Left ventricle myocardium inferior (tissue), 1 donor: ENCODE measurements around the gene NOL4L. TPM values are rescaled to one million over a fixed set of nuclear protein-coding genes. Genes with fewer than 3 reads are reported as not detected.
A peak's percentile ranks its signal among the peaks of the same experiment; 100 is the strongest.

Experiments
- DNase-seq: peaks from one replicate; pipeline ENCODE4 v3.0.0-alpha.2; 2020
- H3K27ac ChIP-seq: fragments of 200-600 bp; replicated peaks from 2 replicates; pipeline ENCODE4 v1.8.0; 2021
- H3K27me3 ChIP-seq: fragments of 200-600 bp; 2 replicates; pipeline ENCODE4 v1.8.0; 2021; ENCODE audit warnings: low read depth
- H3K36me3 ChIP-seq: fragments of 200-600 bp; 2 replicates; pipeline ENCODE4 v1.8.0; 2021
- H3K4me1 ChIP-seq: fragments of 200-600 bp; 2 replicates; pipeline ENCODE4 v1.8.0; 2021
- H3K4me3 ChIP-seq: fragments of 200-600 bp; 2 replicates; pipeline ENCODE4 v1.8.0; 2021; ENCODE audit warnings: mild to moderate bottlenecking, moderate library complexity
- H3K9me3 ChIP-seq: fragments of 200-600 bp; replicated peaks from 2 replicates; pipeline ENCODE4 v1.8.0; 2021
- intact Hi-C: fragments of 100-400 bp; cut with micrococcal nuclease; formaldehyde crosslinking; loops from one replicate; pipeline ENCODE4 v1.11.0; 2022
- total RNA-seq: library from RNA; stranded (reverse); fragmentation: NEBNext Ultra II Directional; extraction: Animal tissue kit (Norgen Biotek cat#: 25700); gene quantifications from one replicate; pipeline ENCODE4 v1.2.1, GENCODE V29; 2021
- TF ChIP-seq, protein P1 (sequence below): fragments of 200-600 bp; IDR thresholded peaks from 2 replicates; pipeline ENCODE4 v1.8.0; 2021; ENCODE audit warnings: antibody characterized with exemption, mild to moderate bottlenecking, borderline replicate concordance
- donor health status: DM: no; HTN: yes; CAD: no; lungs with severe emphysema.

The NOL4L gene
- total RNA-seq, 1 donor from 2014 or later: 5.6 TPM

DNA sequence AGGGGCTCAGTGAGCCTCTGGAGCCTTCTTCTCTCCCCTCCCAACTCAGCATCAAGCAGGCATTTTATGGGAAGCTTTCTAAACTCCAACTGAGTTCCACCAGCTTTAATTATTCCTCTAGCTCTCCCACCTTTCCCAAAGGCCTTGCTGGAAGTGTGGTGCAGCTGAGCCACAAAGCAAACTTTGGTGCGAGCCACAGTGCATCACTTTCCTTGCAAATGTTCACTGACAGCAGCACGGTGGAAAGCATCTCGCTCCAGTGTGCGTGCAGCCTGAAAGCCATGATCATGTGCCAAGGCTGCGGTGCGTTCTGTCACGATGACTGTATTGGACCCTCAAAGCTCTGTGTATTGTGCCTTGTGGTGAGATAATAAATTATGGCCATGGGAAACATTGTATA, 148.2 kb downstream of the NOL4L start:
- H3K36me3 ChIP-seq: peaks cover 81% of the 10 kb centered on the region

DNA sequence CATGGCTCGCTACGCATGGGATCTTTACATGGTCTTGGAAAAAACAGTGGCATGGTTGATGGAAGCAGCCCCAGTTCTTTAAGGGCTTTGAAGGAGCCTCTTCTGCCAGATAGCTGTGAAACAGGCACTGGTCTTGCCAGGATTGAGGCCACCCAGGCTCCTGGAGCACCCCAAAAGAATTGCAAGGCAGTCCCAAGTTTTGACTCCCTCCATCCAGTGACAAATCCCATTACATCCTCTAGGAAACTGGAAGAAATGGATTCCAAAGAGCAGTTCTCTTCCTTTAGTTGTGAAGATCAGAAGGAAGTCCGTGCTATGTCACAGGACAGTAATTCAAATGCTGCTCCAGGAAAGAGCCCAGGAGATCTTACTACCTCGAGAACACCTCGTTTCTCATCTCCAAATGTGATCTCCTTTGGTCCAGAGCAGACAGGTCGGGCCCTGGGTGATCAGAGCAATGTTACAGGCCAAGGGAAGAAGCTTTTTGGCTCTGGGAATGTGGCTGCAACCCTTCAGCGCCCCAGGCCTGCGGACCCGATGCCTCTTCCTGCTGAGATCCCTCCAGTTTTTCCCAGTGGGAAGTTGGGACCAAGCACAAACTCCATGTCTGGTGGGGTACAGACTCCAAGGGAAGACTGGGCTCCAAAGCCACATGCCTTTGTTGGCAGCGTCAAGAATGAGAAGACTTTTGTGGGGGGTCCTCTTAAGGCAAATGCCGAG, 148.8 kb downstream of the NOL4L start:
- intact Hi-C loops: no loop called here
- TF ChIP-seq, protein P1, sequence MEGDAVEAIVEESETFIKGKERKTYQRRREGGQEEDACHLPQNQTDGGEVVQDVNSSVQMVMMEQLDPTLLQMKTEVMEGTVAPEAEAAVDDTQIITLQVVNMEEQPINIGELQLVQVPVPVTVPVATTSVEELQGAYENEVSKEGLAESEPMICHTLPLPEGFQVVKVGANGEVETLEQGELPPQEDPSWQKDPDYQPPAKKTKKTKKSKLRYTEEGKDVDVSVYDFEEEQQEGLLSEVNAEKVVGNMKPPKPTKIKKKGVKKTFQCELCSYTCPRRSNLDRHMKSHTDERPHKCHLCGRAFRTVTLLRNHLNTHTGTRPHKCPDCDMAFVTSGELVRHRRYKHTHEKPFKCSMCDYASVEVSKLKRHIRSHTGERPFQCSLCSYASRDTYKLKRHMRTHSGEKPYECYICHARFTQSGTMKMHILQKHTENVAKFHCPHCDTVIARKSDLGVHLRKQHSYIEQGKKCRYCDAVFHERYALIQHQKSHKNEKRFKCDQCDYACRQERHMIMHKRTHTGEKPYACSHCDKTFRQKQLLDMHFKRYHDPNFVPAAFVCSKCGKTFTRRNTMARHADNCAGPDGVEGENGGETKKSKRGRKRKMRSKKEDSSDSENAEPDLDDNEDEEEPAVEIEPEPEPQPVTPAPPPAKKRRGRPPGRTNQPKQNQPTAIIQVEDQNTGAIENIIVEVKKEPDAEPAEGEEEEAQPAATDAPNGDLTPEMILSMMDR: no peak
- Histone ChIP-seq H3K4me1 (peaks cover 32% of the 10 kb centered on the region), H3K9me3 (no peaks in the 10 kb centered on the region), H3K4me3 (no peak overlapping the region), H3K36me3 (peaks cover 81% of the 10 kb centered on the region), H3K27ac (no peak overlapping the region), H3K27me3 (no peaks in the 10 kb centered on the region)
- no peak for DNase-seq

More for the DNA sequence above, 148.2 kb downstream of the NOL4L start:
- intact Hi-C loops: no loop called here
- H3K27me3 ChIP-seq: no peaks in the 10 kb centered on the region
- H3K4me1 ChIP-seq: peaks cover 25% of the 10 kb centered on the region
- no peak overlapping the region for H3K4me3 ChIP-seq
- H3K9me3 ChIP-seq: no peaks in the 10 kb centered on the region
- DNase-seq: no peak
- TF ChIP-seq, protein P1: no peak
- no peak overlapping the region for H3K27ac ChIP-seq

DNA sequence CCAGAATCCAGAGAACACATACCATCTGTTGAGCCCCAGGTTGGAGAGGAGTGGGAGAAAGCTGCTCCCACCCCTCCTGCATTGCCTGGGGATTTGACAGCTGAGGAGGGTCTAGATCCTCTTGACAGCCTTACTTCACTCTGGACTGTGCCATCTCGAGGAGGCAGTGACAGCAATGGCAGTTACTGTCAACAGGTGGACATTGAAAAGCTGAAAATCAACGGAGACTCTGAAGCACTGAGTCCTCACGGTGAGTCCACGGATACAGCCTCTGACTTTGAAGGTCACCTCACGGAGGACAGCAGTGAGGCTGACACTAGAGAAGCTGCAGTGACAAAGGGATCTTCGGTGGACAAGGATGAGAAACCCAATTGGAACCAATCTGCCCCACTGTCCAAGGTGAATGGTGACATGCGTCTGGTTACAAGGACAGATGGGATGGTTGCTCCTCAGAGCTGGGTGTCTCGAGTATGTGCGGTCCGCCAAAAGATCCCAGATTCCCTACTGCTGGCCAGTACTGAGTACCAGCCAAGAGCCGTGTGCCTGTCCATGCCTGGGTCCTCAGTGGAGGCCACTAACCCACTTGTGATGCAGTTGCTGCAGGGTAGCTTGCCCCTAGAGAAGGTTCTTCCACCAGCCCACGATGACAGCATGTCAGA, 149.6 kb downstream of the NOL4L start:
- Histone ChIP-seq H3K4me3 (no peak overlapping the region), H3K4me1 (peaks cover 33% of the 10 kb centered on the region), H3K36me3 (peaks cover 88% of the 10 kb centered on the region), H3K9me3 (no peaks in the 10 kb centered on the region), H3K27ac (no peak overlapping the region), H3K27me3 (no peaks in the 10 kb centered on the region)
- intact Hi-C loops: no loop called here
- TF ChIP-seq, protein P1: no peak
- no peak for DNase-seq

DNA sequence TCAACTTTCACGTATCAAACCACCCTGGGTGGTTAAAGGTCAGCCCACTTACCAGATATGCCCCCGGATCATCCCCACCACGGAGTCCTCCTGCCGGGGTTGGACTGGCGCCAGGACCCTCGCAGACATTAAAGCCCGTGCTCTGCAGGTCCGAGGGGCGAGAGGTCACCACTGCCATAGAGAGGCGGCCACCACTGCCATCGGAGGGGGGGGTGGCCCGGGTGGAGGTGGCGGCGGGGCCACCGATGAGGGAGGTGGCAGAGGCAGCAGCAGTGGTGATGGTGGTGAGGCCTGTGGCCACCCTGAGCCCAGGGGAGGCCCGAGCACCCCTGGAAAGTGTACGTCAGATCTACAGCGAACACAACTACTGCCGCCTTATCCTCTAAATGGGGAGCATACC, 150.7 kb downstream of the NOL4L start:
- Histone ChIP-seq H3K4me1 (peaks cover 33% of the 10 kb centered on the region), H3K4me3 (no peak overlapping the region), H3K9me3 (no peaks in the 10 kb centered on the region), H3K36me3 (peaks cover 95% of the 10 kb centered on the region), H3K27ac (peak overlapping the region; percentile 70), H3K27me3 (no peaks in the 10 kb centered on the region)
- no peak for DNase-seq
- TF ChIP-seq, protein P1: no peak
- intact Hi-C loops: no loop called here

DNA sequence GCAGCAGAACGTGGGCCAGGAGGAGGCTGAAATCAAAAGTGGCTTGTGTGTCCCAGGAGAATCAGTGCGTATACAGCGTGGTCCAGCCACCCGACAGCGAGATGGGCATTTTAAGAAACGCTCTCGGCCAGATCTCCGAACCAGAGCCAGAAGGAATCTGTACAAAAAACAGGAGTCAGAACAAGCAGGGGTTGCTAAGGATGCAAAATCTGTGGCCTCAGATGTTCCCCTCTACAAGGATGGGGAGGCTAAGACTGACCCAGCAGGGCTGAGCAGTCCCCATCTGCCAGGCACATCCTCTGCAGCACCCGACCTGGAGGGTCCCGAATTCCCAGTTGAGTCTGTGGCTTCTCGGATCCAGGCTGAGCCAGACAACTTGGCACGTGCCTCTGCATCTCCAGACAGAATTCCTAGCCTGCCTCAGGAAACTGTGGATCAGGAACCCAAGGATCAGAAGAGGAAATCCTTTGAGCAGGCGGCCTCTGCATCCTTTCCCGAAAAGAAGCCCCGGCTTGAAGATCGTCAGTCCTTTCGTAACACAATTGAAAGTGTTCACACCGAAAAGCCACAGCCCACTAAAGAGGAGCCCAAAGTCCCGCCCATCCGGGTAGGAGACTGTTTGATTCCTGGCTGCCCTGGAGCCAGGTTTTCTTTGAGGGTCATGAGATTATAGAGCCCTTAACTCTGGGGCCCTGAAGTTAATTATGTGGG, 151.7 kb downstream of the NOL4L start:
- H3K27ac ChIP-seq: peak overlapping the region; percentile 70
- H3K27me3 ChIP-seq: no peaks in the 10 kb centered on the region
- no peak overlapping the region for H3K4me3 ChIP-seq
- peaks cover 95% of the 10 kb centered on the region for H3K36me3 ChIP-seq
- DNase-seq: no peak
- no peaks in the 10 kb centered on the region for H3K9me3 ChIP-seq
- TF ChIP-seq, protein P1: no peak
- peaks cover 33% of the 10 kb centered on the region for H3K4me1 ChIP-seq
- intact Hi-C loops: no loop called here
